Liver (tissue), 9 donors: ENCODE results near the gene SPAG9. TPM values are rescaled to one million over a fixed set of nuclear protein-coding genes. Genes with fewer than 3 reads are reported as not detected.

ENCODE experiments used
- DNase-seq: peaks from one replicate; pipeline ENCODE4 v3.0.0-alpha.2; 2017; ENCODE audit warnings: low spot score
- H3K27ac ChIP-seq, 2 donors: one replicate each; pipeline ENCODE4 v1.7.0; 2013; ENCODE audit warnings: inconsistent platforms in 2 of 2, low read length in 2 of 2, control low read depth in 1 of 2, low read depth in 1 of 2, mild to moderate bottlenecking in 1 of 2
- H3K27me3 ChIP-seq, 4 donors: one replicate each; pipeline versions ENCODE4 v1.6.1 to v1.7.0; 2013; ENCODE audit warnings: low read length in 3 of 4, inconsistent platforms in 1 of 4, mild to moderate bottlenecking in 1 of 4, moderate library complexity in 1 of 4; ENCODE audit not compliant: control insufficient read depth in 4 of 4, insufficient read depth in 4 of 4
- H3K36me3 ChIP-seq, 4 donors: one replicate each; pipeline versions ENCODE4 v1.6.1 to v1.7.0; 2013; ENCODE audit warnings: low read length in 3 of 4, mild to moderate bottlenecking in 3 of 4, low read depth in 1 of 4, moderate library complexity in 1 of 4; ENCODE audit not compliant: control insufficient read depth in 4 of 4, insufficient read depth in 3 of 4
- H3K4me1 ChIP-seq, 4 donors: one replicate each; pipeline versions ENCODE4 v1.6.1 to v1.7.0; 2013; ENCODE audit warnings: low read length in 3 of 4, mild to moderate bottlenecking in 3 of 4, moderate library complexity in 1 of 4; ENCODE audit not compliant: control insufficient read depth in 4 of 4, insufficient read depth in 4 of 4
- H3K4me3 ChIP-seq, 3 donors: one replicate each; pipeline versions ENCODE4 v1.6.1 to v1.7.0; 2013; ENCODE audit warnings: low read length in 3 of 3, control low read depth in 1 of 3, low read depth in 1 of 3, mild to moderate bottlenecking in 1 of 3
- H3K9ac ChIP-seq, 2 donors: one replicate each; pipeline ENCODE4 v1.7.0; 2013; ENCODE audit warnings: low read length in 2 of 2, mild to moderate bottlenecking in 2 of 2, moderate library complexity in 2 of 2, control low read depth in 1 of 2, low read depth in 1 of 2
- H3K9me3 ChIP-seq, 4 donors: one replicate each; pipeline versions ENCODE4 v1.6.1 to v1.7.0; 2013; ENCODE audit warnings: low read length in 3 of 4; ENCODE audit not compliant: control insufficient read depth in 4 of 4
- ATF3 ChIP-seq: IDR thresholded peaks from 2 replicates; pipeline ENCODE4 v1.6.1; 2016; ENCODE audit warnings: antibody characterized with exemption
- CTCF ChIP-seq: fragments of 150-350 bp; IDR thresholded peaks from 2 replicates; pipeline ENCODE4 v1.5.1; 2017; ENCODE audit warnings: improper control_type of control experiment, low read depth, low read length; ENCODE audit not compliant: missing input control
- FOXA2 ChIP-seq: IDR thresholded peaks from 2 replicates; pipeline ENCODE4 v1.6.1; 2016; ENCODE audit warnings: antibody characterized with exemption
- GABPA ChIP-seq, 2 donors: IDR thresholded peaks in 1 of 2; conservative IDR thresholded peaks in 1 of 2; 2 replicates each; pipeline ENCODE4 v1.6.1; 2016; ENCODE audit warnings: antibody characterized with exemption in 2 of 2, mild to moderate bottlenecking in 1 of 2, moderate library complexity in 1 of 2
- HNF4A ChIP-seq, 2 donors: conservative IDR thresholded peaks; 2 replicates each; pipeline ENCODE4 v1.6.1; 2016; ENCODE audit warnings: antibody characterized with exemption in 2 of 2, mild to moderate bottlenecking in 2 of 2
- HNF4G ChIP-seq: IDR thresholded peaks from 2 replicates; pipeline ENCODE4 v1.6.1; 2016; ENCODE audit warnings: antibody characterized with exemption
- JUND ChIP-seq, 2 donors: IDR thresholded peaks; 2 replicates each; pipeline ENCODE4 v1.6.1; 2016; ENCODE audit warnings: antibody characterized with exemption in 2 of 2
- MAX ChIP-seq: IDR thresholded peaks from 2 replicates; pipeline ENCODE4 v1.6.1; 2016; ENCODE audit warnings: antibody characterized with exemption
- NR2F2 ChIP-seq: IDR thresholded peaks from 2 replicates; pipeline ENCODE4 v1.6.1; 2016; ENCODE audit warnings: antibody characterized with exemption
- RAD21 ChIP-seq, 2 donors: IDR thresholded peaks; 2 replicates each; pipeline ENCODE4 v1.6.1; 2016; ENCODE audit warnings: antibody characterized with exemption in 2 of 2, mild to moderate bottlenecking in 2 of 2
- REST ChIP-seq: IDR thresholded peaks from 2 replicates; pipeline ENCODE4 v1.6.1; 2016; ENCODE audit warnings: antibody characterized with exemption, mild to moderate bottlenecking
- RXRA ChIP-seq, 2 donors: IDR thresholded peaks; 2 replicates each; pipeline ENCODE4 v1.6.1; 2017 to 2018; ENCODE audit warnings: antibody characterized with exemption in 2 of 2, mild to moderate bottlenecking in 1 of 2
- SP1 ChIP-seq: IDR thresholded peaks from 2 replicates; pipeline ENCODE4 v1.6.1; 2018; ENCODE audit warnings: antibody characterized with exemption, mild to moderate bottlenecking
- TAF1 ChIP-seq: conservative IDR thresholded peaks from 2 replicates; pipeline ENCODE4 v1.6.1; 2016; ENCODE audit warnings: antibody characterized with exemption, mild to moderate bottlenecking
- YY1 ChIP-seq: IDR thresholded peaks from 2 replicates; pipeline ENCODE4 v1.6.1; 2016; ENCODE audit warnings: antibody characterized with exemption, mild to moderate bottlenecking
- ZBTB33 ChIP-seq: IDR thresholded peaks from 2 replicates; pipeline ENCODE4 v1.6.1; 2016; ENCODE audit warnings: antibody characterized with exemption
- WGBS: extraction: QIAGEN DNeasy Blood & Tissue Kit; methylation state at CpG from one replicate; pipeline ENCODE4 v1.1.7; 2013; 5-methylcytosine and 5-hydroxymethylcytosine counted together
- polyA plus RNA-seq, 2 donors: library from polyadenylated mRNA; stranded (reverse) in 1 of 2; unstranded in 1 of 2; fragments of 200-250 nt in 1 of 2; fragments of >200 nt in 1 of 2; fragmentation: Nextera tagmentation in 1 of 2; extraction: Ambion mirVana in 1 of 2; gene quantifications; one replicate each; pipeline versions ENCODE4 v1.2.1 to v1.2.3, GENCODE V29; 2013 to 2015
- total RNA-seq, 2 donors: library from RNA; depleted of rRNA; stranded (reverse); fragments of >200 nt; gene quantifications; one replicate each; pipeline ENCODE4 v1.2.3, GENCODE V29; 2014
- donor health status: healthy.
- donor health status: healthy.
- donor health status: healthy.
- donor health status: healthy.
- donor health status: healthy.

SPAG9 gene
- total and polyA plus RNA-seq, 4 donors = 12.0 to 94.0 (median 18.4) TPM

- peak overlapping the region in 1 of 2 donors; percentile 49 for H3K9ac ChIP-seq
- no peak for TF ChIP-seq FOXA2
- TF ChIP-seq RXRA (IDR thresholded peaks at IDR 0.05) = no peak
- no peak for TF ChIP-seq HNF4G
- no peak for TF ChIP-seq REST
- no peak for TF ChIP-seq YY1
- TF ChIP-seq CTCF = no peak
- no peak for TF ChIP-seq ZBTB33
- no peak for TF ChIP-seq TAF1
- no peak for TF ChIP-seq MAX
- TF ChIP-seq RAD21 (IDR thresholded peaks at IDR 0.05) = no peak
- no peak for TF ChIP-seq NR2F2
- TF ChIP-seq GABPA (IDR thresholded peaks at IDR 0.05 in 1 of 2, conservative IDR thresholded peaks at IDR 0.05 in 1 of 2) = no peak
- no peak for TF ChIP-seq HNF4A (conservative IDR thresholded peaks at IDR 0.05)
- no peak for TF ChIP-seq JUND (IDR thresholded peaks at IDR 0.05)
- 81% methylated on average over 5 of the region's 5 CpGs for WGBS
- no peaks in the 10 kb centered on the region for H3K9me3 ChIP-seq
- DNase-seq = no peak
- no peaks in the 10 kb centered on the region for H3K36me3 ChIP-seq
- H3K4me3 ChIP-seq = no peak overlapping the region
- no peaks in the 10 kb centered on the region for H3K27me3 ChIP-seq
- peaks cover 16 to 41% (median 26%) of the 10 kb centered on the region in 4 donors for H3K4me1 ChIP-seq
- peak overlapping the region; percentile 68 to 83 for H3K27ac ChIP-seq
Observed at GRCh38 chr17:50935996-50936266, 184.7 kb downstream of the SPAG9 start.

GRCh38 chr17:50935221-50935995, 185.3 kb downstream of the SPAG9 start:
- Histone ChIP-seq H3K4me3 (no peak overlapping the region), H3K27ac (peak overlapping the region; percentile 68 to 83), H3K9me3 (no peaks in the 10 kb centered on the region), H3K9ac (peak overlapping the region in 1 of 2 donors; percentile 49), H3K27me3 (no peaks in the 10 kb centered on the region), H3K4me1 (peaks cover 16 to 43% (median 28%) of the 10 kb centered on the region in 4 donors), H3K36me3 (no peaks in the 10 kb centered on the region)
- DNase-seq = no peak
- 33% methylated on average over 16 of the region's 16 CpGs for WGBS
- peak; percentile 62 to 71 for TF ChIP-seq RAD21 (IDR thresholded peaks at IDR 0.05)
- TF ChIP-seq FOXA2 = peak; percentile 65
- peak in 1 of 2 donors; percentile 43 for TF ChIP-seq GABPA (IDR thresholded peaks at IDR 0.05 in 1 of 2, conservative IDR thresholded peaks at IDR 0.05 in 1 of 2)
- TF ChIP-seq YY1 = peak; percentile 87
- peak; percentile 77 to 90 for TF ChIP-seq JUND (IDR thresholded peaks at IDR 0.05)
- TF ChIP-seq RXRA (IDR thresholded peaks at IDR 0.05) = peak; percentile 95 to 99
- TF ChIP-seq SP1 = peak; percentile 96
- peak; percentile 77 to 89 for TF ChIP-seq HNF4A (conservative IDR thresholded peaks at IDR 0.05)
- no peak for TF ChIP-seq HNF4G
- peak; percentile 78 for TF ChIP-seq ATF3
- peak; percentile 97 for TF ChIP-seq MAX
- TF ChIP-seq CTCF = no peak
